ENCODE data around the gene IPPK.
"Not testable (repeated sequence)": the region's sequence is repeated elsewhere in the genome, so short reads cannot be mapped to it uniquely, and the experiment has no call there.

The IPPK gene

DNA sequence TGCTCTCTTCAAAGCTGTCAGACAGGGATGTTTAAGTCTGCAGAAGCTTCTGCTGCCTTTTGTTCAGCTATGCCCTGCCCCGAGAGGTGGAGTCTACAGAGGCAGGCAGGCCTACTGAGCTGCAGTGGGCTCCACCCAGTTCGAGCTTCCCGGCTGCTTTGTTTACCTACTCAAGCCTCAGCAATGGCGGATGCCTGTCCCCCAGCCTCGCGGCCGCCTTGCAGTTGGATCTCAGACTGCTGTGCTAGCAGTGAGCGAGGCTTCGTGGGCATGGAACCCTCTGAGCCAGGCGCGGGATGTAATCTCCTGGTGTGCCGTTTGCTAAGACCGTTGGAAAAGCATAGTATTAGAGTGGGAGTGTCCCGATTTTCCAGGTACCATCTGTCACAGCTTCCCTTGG is 96.3 kb downstream of the IPPK start:
- not testable (repeated sequence) for H3K36me3 ChIP-seq (ENCODE audit: control insufficient read depth in 1 of 2, insufficient read depth in 2 of 2, low read length in 2 of 2); H3K4me3 ChIP-seq (ENCODE audit: low read depth in 1 of 2, low read length in 2 of 2); H3K4me1 ChIP-seq (ENCODE audit: control insufficient read depth in 1 of 2, insufficient read depth in 2 of 2, low read length in 2 of 2)

DNA sequence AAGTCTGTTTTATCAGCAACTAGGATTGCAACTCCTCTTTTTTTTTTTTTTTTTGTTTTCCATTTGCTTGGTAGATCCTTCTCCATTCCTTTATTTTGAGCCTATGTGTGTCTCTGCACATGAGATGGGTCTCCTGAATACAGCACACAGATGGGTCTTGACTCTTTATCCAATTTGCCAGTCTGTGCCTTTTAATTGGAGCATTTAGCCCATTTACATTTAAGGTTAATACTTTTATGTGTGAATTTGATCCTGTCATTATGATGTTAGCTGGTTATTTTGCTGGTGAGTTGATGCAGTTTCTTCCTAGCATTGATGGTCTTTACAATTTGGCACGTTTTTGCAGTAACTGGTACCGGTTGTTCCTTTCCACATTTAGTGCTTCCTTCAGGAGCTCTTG is 98.1 kb downstream of the IPPK start:
- not testable (repeated sequence) for H3K4me3 ChIP-seq (ENCODE audit: low read depth in 1 of 2, low read length in 2 of 2); H3K4me1 ChIP-seq (ENCODE audit: control insufficient read depth in 1 of 2, insufficient read depth in 2 of 2, low read length in 2 of 2); H3K9me3 ChIP-seq (ENCODE audit: control insufficient read depth in 1 of 2, low read length in 2 of 2); H3K27me3 ChIP-seq (ENCODE audit: low read depth, low read length); H3K27ac ChIP-seq (ENCODE audit: low read length); H3K36me3 ChIP-seq (ENCODE audit: control insufficient read depth in 1 of 2, insufficient read depth in 2 of 2, low read length in 2 of 2)

More for the DNA sequence above, 96.3 kb downstream of the IPPK start:
- H3K27ac ChIP-seq (ENCODE audit: low read length); H3K27me3 ChIP-seq (ENCODE audit: low read depth, low read length); H3K9me3 ChIP-seq (ENCODE audit: control insufficient read depth in 1 of 2, low read length in 2 of 2): not testable (repeated sequence)

DNA sequence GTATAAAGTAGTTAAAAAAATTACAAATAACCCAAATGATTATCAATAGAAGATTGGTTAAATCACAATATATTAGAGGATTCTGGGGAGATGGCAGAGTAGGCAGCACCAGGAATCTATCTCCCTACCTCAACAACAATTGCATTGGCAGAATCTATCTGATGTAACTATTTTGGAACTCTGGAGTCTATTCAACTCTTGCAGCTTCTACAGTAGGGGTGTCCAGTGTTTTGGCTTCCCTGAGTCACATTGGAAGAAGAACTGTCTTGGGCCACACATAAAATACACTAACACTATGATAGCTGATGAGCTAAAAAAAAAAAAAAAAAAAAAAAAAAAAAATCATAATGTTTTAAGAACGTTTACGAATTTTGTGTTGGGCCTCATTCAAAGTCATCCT is 104.9 kb downstream of the IPPK start:
- H3K27ac ChIP-seq (ENCODE audit: low read length): no peak overlapping the region
- H3K27me3 ChIP-seq (ENCODE audit: low read depth, low read length): no peaks in the 10 kb centered on the region
- H3K36me3 ChIP-seq (ENCODE audit: control insufficient read depth in 1 of 2, insufficient read depth in 2 of 2, low read length in 2 of 2): no peaks in the 10 kb centered on the region
- no peak overlapping the region for H3K4me3 ChIP-seq (ENCODE audit: low read depth in 1 of 2, low read length in 2 of 2)
- peaks cover 0 to 7% of the 10 kb centered on the region in 2 donors for H3K4me1 ChIP-seq (ENCODE audit: control insufficient read depth in 1 of 2, insufficient read depth in 2 of 2, low read length in 2 of 2)
- peaks cover 0 to 5% of the 10 kb centered on the region in 2 donors for H3K9me3 ChIP-seq (ENCODE audit: control insufficient read depth in 1 of 2, low read length in 2 of 2)

DNA sequence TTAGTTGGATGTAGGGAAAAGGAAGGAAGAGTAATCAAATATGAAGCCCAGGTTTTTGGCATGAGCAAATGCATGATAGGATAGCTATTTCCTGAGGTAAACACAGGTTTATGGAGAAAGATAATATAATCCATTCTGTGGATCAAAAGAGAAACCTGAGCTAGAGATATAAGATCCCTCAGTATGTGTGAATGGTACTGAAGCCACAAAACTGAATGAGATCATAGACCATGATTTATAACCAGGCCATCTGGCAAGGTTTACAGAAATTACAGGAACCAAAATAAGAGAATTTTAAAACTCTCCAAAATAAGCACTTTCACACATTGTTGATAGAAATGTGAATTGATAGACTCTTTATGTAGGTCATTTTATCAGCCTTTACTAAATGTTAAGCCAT is 105.4 kb downstream of the IPPK start:
- peaks cover 0 to 5% of the 10 kb centered on the region in 2 donors for H3K9me3 ChIP-seq (ENCODE audit: control insufficient read depth in 1 of 2, low read length in 2 of 2)
- H3K27ac ChIP-seq (ENCODE audit: low read length): no peak overlapping the region
- H3K36me3 ChIP-seq (ENCODE audit: control insufficient read depth in 1 of 2, insufficient read depth in 2 of 2, low read length in 2 of 2): no peaks in the 10 kb centered on the region
- no peaks in the 10 kb centered on the region for H3K27me3 ChIP-seq (ENCODE audit: low read depth, low read length)
- H3K4me1 ChIP-seq (ENCODE audit: control insufficient read depth in 1 of 2, insufficient read depth in 2 of 2, low read length in 2 of 2): peaks cover 0 to 7% of the 10 kb centered on the region in 2 donors
- H3K4me3 ChIP-seq (ENCODE audit: low read depth in 1 of 2, low read length in 2 of 2): no peak overlapping the region

Measured in muscle layer of duodenum (tissue), 2 donors.